HCT116 (cell line): Measurements from ENCODE around the gene VPS39.

Experiments used
- CBX3 ChIP-seq: IDR thresholded peaks from 2 replicates; pipeline ENCODE4 v1.6.1; 2012; ENCODE audit warnings: low read depth
- CEBPB ChIP-seq: IDR thresholded peaks from 2 replicates; pipeline ENCODE4 v1.6.1; 2012; ENCODE audit warnings: low read depth
- EZH2 ChIP-seq: fragments of 200-600 bp; sonication (generic); IDR thresholded peaks from 2 replicates; pipeline ENCODE4 v1.6.1; 2017; ENCODE audit warnings: antibody characterized with exemption, mixed run types
- EZH2phosphoT487 ChIP-seq: fragments of 200-600 bp; IDR thresholded peaks from 2 replicates; pipeline ENCODE4 v1.6.1; 2018; ENCODE audit warnings: antibody characterized with exemption, borderline replicate concordance
- POLR2A ChIP-seq: IDR thresholded peaks from 2 replicates; pipeline ENCODE4 v1.7.0; 2011; ENCODE audit warnings: borderline replicate concordance; ENCODE audit not compliant: insufficient read depth, insufficient read length; ENCODE audit errors: extremely low read depth
- POLR2AphosphoS5 ChIP-seq: IDR thresholded peaks from 2 replicates; pipeline ENCODE4 v1.6.1; 2011; ENCODE audit warnings: mild to moderate bottlenecking, low read depth, low read length, moderate library complexity
- TCF7L2 ChIP-seq: IDR thresholded peaks from 2 replicates; pipeline ENCODE4 v1.7.0; 2011; ENCODE audit warnings: borderline replicate concordance, inconsistent platforms; ENCODE audit not compliant: insufficient read depth, insufficient read length; ENCODE audit errors: extremely low read depth
- YY1 ChIP-seq: IDR thresholded peaks from 2 replicates; pipeline ENCODE4 v1.6.1; 2011; ENCODE audit warnings: low read length, low read depth, moderate library complexity, mild to moderate bottlenecking; ENCODE audit not compliant: insufficient replicate concordance; ENCODE audit errors: extremely low read depth
- ZNF274 ChIP-seq: fragments of 200-500 bp; sonication (Bioruptor generic); IDR thresholded peaks from 2 replicates; pipeline ENCODE4 v1.6.1; 2014; ENCODE audit warnings: mild to moderate bottlenecking, low read depth, low read length, inconsistent platforms
- TF ChIP-seq, protein P1 (sequence below), 3 experiments: fragments of 200-600 bp in 1 of 3; sonication (generic) in 1 of 3; IDR thresholded peaks in 2 of 3; conservative IDR thresholded peaks in 1 of 3; 2 replicates each; pipeline ENCODE4 v1.5.1; 2012 to 2017; ENCODE audit warnings: low read depth in 2 of 3, low read length in 2 of 3, antibody characterized with exemption in 1 of 3, borderline replicate concordance in 1 of 3, control low read depth in 1 of 3, mild to moderate bottlenecking in 1 of 3, mixed read lengths in 1 of 3, mixed run types in 1 of 3, moderate library complexity in 1 of 3; ENCODE audit not compliant: insufficient read depth in 1 of 3
- TF ChIP-seq, protein P2 (sequence below): IDR thresholded peaks from 2 replicates; pipeline ENCODE4 v1.6.1; 2012; ENCODE audit warnings: low read depth

DNA sequence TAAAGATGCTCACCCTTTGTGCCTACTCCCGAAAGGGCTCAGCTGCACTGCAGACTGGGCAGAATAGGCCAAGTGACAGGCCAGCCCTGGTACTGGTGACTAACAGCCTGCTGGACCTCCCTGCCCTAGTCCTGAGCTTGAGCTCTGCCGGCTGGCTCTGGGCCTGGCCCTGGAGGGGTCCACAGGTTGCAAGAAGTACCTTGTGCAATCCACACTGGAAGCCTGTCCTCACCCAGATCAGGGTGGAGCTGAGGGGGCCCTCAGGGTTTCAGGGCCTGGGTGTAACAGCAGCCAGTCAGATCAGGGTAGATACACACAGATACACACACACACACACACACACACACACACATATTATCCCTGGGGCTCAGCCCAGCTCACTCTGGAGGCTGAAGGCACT lies 86.4 kb downstream of the VPS39 start:
- TF ChIP-seq, protein P1, sequence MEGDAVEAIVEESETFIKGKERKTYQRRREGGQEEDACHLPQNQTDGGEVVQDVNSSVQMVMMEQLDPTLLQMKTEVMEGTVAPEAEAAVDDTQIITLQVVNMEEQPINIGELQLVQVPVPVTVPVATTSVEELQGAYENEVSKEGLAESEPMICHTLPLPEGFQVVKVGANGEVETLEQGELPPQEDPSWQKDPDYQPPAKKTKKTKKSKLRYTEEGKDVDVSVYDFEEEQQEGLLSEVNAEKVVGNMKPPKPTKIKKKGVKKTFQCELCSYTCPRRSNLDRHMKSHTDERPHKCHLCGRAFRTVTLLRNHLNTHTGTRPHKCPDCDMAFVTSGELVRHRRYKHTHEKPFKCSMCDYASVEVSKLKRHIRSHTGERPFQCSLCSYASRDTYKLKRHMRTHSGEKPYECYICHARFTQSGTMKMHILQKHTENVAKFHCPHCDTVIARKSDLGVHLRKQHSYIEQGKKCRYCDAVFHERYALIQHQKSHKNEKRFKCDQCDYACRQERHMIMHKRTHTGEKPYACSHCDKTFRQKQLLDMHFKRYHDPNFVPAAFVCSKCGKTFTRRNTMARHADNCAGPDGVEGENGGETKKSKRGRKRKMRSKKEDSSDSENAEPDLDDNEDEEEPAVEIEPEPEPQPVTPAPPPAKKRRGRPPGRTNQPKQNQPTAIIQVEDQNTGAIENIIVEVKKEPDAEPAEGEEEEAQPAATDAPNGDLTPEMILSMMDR (IDR thresholded peaks at IDR 0.05 in 2 of 3, conservative IDR thresholded peaks at IDR 0.05 in 1 of 3; ENCODE audit: borderline replicate concordance in 1 of 3, insufficient read depth in 1 of 3, low read depth in 2 of 3, low read length in 2 of 3), result no peak
- TF ChIP-seq, protein P2, sequence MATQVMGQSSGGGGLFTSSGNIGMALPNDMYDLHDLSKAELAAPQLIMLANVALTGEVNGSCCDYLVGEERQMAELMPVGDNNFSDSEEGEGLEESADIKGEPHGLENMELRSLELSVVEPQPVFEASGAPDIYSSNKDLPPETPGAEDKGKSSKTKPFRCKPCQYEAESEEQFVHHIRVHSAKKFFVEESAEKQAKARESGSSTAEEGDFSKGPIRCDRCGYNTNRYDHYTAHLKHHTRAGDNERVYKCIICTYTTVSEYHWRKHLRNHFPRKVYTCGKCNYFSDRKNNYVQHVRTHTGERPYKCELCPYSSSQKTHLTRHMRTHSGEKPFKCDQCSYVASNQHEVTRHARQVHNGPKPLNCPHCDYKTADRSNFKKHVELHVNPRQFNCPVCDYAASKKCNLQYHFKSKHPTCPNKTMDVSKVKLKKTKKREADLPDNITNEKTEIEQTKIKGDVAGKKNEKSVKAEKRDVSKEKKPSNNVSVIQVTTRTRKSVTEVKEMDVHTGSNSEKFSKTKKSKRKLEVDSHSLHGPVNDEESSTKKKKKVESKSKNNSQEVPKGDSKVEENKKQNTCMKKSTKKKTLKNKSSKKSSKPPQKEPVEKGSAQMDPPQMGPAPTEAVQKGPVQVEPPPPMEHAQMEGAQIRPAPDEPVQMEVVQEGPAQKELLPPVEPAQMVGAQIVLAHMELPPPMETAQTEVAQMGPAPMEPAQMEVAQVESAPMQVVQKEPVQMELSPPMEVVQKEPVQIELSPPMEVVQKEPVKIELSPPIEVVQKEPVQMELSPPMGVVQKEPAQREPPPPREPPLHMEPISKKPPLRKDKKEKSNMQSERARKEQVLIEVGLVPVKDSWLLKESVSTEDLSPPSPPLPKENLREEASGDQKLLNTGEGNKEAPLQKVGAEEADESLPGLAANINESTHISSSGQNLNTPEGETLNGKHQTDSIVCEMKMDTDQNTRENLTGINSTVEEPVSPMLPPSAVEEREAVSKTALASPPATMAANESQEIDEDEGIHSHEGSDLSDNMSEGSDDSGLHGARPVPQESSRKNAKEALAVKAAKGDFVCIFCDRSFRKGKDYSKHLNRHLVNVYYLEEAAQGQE, result no peak
- no peak for TF ChIP-seq POLR2AphosphoS5
- no peak for TF ChIP-seq YY1
- no peak for TF ChIP-seq EZH2phosphoT487
- TF ChIP-seq TCF7L2, result no peak
- no peak for TF ChIP-seq ZNF274
- TF ChIP-seq POLR2A, result no peak
- no peak for TF ChIP-seq EZH2
- no peak for TF ChIP-seq CBX3
- TF ChIP-seq CEBPB, result no peak
